GM21526 (cell line): ENCODE results near the gene SLC30A3.

Experiments used
- ATAC-seq: cut with Tn5 transposase; IDR thresholded peaks from one replicate; pipeline ENCODE4 v1.9.1; 2021; ENCODE audit warnings: moderate library complexity; ENCODE audit not compliant: unreplicated experiment, low FRiP score

SLC30A3 gene

GRCh38 chr2:27261926-27262298, 935 bp downstream of the SLC30A3 start:
- ATAC-seq: no peak

- ATAC-seq: no peak
Measured at GRCh38 chr2:27261241-27261925, 1.5 kb downstream of the SLC30A3 start.

GRCh38 chr2:27258051-27258450, 4.8 kb downstream of the SLC30A3 start:
- no peak for ATAC-seq

- no peak for ATAC-seq
Measured at GRCh38 chr2:27256855-27257454, 5.9 kb downstream of the SLC30A3 start.

GRCh38 chr2:27255660-27256059, 7.2 kb downstream of the SLC30A3 start:
- ATAC-seq: no peak

GRCh38 chr2:27255187-27255586, 7.7 kb downstream of the SLC30A3 start:
- no peak for ATAC-seq

- ATAC-seq: no peak
Measured at GRCh38 chr2:27251766-27252165, 11.1 kb downstream of the SLC30A3 start.

- no peak for ATAC-seq
Measured at GRCh38 chr2:27250652-27251379, 12.0 kb downstream of the SLC30A3 start.

- no peak for ATAC-seq
Measured at GRCh38 chr2:27249891-27250651, 12.8 kb downstream of the SLC30A3 start.

GRCh38 chr2:27249159-27249890, 13.5 kb downstream of the SLC30A3 start:
- no peak for ATAC-seq

- no peak for ATAC-seq
Measured at GRCh38 chr2:27247893-27248292, 15.0 kb downstream of the SLC30A3 start.

GRCh38 chr2:27245626-27246025, 17.2 kb downstream of the SLC30A3 start:
- no peak for ATAC-seq

GRCh38 chr2:27245116-27245515, 17.7 kb downstream of the SLC30A3 start:
- ATAC-seq: no peak

- no peak for ATAC-seq
Measured at GRCh38 chr2:27243391-27244130, 19.3 kb downstream of the SLC30A3 start.

GRCh38 chr2:27242614-27242951, 20.3 kb downstream of the SLC30A3 start:
- ATAC-seq: no peak

GRCh38 chr2:27241761-27242613, 20.9 kb downstream of the SLC30A3 start:
- ATAC-seq: no peak

- no peak for ATAC-seq
Measured at GRCh38 chr2:27240406-27240805, 22.4 kb downstream of the SLC30A3 start.

GRCh38 chr2:27238976-27239375, 23.9 kb downstream of the SLC30A3 start:
- no peak for ATAC-seq

GRCh38 chr2:27237341-27237945, 25.4 kb downstream of the SLC30A3 start:
- ATAC-seq: no peak
